Calu3 (cell line): ENCODE data around the gene CLDN16. TPM values are rescaled to one million over a fixed set of nuclear protein-coding genes. Genes with fewer than 3 reads are reported as not detected.
A peak's percentile ranks its signal among the peaks of the same experiment; 100 is the strongest.

Experiments used
- Bru-seq: library from RNA; stranded (reverse); fragments of 400-500 nt; gene quantifications from one replicate; lab custom pipeline; 2021; lab: Mats Ljungman, UMichigan
- BruChase-seq, 2 experiments: library from RNA; stranded (reverse); fragments of 400-500 nt; gene quantifications; one replicate each; lab custom pipeline; 2021; lab: Mats Ljungman, UMichigan
- BruUV-seq: library from RNA; stranded (reverse); fragments of 400-500 nt; replicated peaks from 2 replicates; lab custom pipeline; 2021; lab: Mats Ljungman, UMichigan
- CTCF ChIA-PET: fragments of 300-600 bp; sonication (Branson Sonifier 250); formaldehyde crosslinking; loops from one replicate; lab custom pipeline; 2022; ENCODE audit warnings: antibody characterized with exemption; lab: Charles Lee
- DNase-seq: peaks from one replicate; pipeline ENCODE4 v3.0.0; 2022
- H3K27ac Mint-ChIP-seq: one replicate; pipeline ENCODE4 v1.8.0; 2022; ENCODE audit warnings: mixed read lengths; ENCODE audit not compliant: unreplicated experiment
- H3K27me3 Mint-ChIP-seq: one replicate; pipeline ENCODE4 v1.8.0; 2022; ENCODE audit warnings: mixed read lengths; ENCODE audit not compliant: unreplicated experiment
- H3K36me3 Mint-ChIP-seq: one replicate; pipeline ENCODE4 v1.8.0; 2022; ENCODE audit warnings: mild to moderate bottlenecking, moderate library complexity, mixed read lengths; ENCODE audit not compliant: insufficient read depth, unreplicated experiment
- H3K4me1 Mint-ChIP-seq: one replicate; pipeline ENCODE4 v1.8.0; 2022; ENCODE audit warnings: mild to moderate bottlenecking, low read depth, mixed read lengths; ENCODE audit not compliant: unreplicated experiment
- H3K4me3 Mint-ChIP-seq: one replicate; pipeline ENCODE4 v1.8.0; 2022; ENCODE audit warnings: mild to moderate bottlenecking, low read depth, moderate library complexity, mixed read lengths; ENCODE audit not compliant: unreplicated experiment
- H3K9me3 Mint-ChIP-seq: one replicate; pipeline ENCODE4 v1.8.0; 2022; ENCODE audit warnings: low read depth, mixed read lengths; ENCODE audit not compliant: unreplicated experiment
- CTCF ChIP-seq: fragments of 200-600 bp; IDR thresholded peaks from one replicate; pipeline ENCODE4 v1.8.0; 2022; ENCODE audit warnings: antibody characterized with exemption; ENCODE audit not compliant: unreplicated experiment
- intact Hi-C: fragments of 100-400 bp; cut with micrococcal nuclease; formaldehyde crosslinking; loops from one replicate; pipeline ENCODE4 v1.10.0; 2022; ENCODE audit not compliant: unreplicated experiment
- long read RNA-seq: library from polyadenylated mRNA; stranded (forward); transcript quantifications from one replicate; pipeline ENCODE4 v2.0.0, GENCODE V29; 2022
- total RNA-seq: library from RNA; stranded (reverse); gene quantifications from 2 replicates; pipeline ENCODE4 v1.2.3, GENCODE V29; 2022

CLDN16 gene
- 2.9 and 4.8 TPM in 2 replicates for total RNA-seq
- percentile 40 among the genes with signal in this experiment for Bru-seq, nascent RNA
- BruChase-seq, experiment 1, labeled RNA remaining after a 6-hour chase, result percentile 46 among the genes with signal in this experiment
- BruChase-seq, experiment 2, labeled RNA remaining after a 2-hour chase, result percentile 48 among the genes with signal in this experiment
- long read RNA-seq, partial matches to known transcripts, result 0 of 7 reads
- long read RNA-seq, other reads (novel, unspliced or antisense), result 7 of 7 reads

DNA sequence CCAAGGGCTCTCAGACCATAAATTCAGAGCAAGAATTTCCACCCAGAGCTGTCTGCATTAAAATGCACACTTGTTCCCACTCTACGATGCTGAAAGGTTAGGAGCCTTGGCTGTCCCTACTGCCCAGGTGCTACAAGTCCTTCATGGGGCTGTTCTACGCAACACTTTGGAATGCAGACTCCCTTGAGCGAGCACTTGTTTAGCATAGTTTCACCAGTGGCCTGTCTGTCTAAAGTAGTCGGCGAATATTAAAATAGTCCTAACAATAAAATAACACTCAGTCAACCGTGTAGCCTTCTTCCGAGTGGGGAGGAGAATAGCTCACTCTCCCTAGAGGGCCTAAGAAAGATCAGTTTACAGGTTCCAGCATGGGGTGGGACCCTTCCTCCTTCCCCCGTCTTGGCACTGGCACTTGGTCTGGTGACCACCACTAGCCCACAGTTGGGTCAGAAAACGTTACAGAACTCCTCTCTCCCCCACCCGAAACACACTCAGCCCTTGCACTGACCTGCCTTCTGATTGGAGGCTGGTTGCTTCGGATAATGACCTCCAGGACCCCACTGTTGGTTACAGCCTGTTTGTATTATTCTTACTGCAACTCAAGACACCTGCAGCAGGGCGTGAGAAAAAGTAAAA is at the start of gene CLDN16:
Gene CLDN16, plus strand, starts transcription at position 586 of the 636 bp plus-strand sequence. CDS start 167 bp downstream, outside the sequence.
- no peak for TF ChIP-seq CTCF
- CTCF ChIA-PET, result interaction anchor here (0.6 to 2.0 kb wide), 3 partner anchors 10 to 126 kb away, joined by 5 to 11 read pairs (median 5); partner anchors contain the start of gene IL1RAP
- intact Hi-C loops, result no loop called here
- H3K27me3 Mint-ChIP-seq, result no peaks in the 10 kb centered on the region
- H3K9me3 Mint-ChIP-seq, result no peaks in the 10 kb centered on the region
- H3K4me1 Mint-ChIP-seq, result peaks cover 37% of the 10 kb centered on the region
- H3K36me3 Mint-ChIP-seq, result peaks cover 13% of the 10 kb centered on the region
- DNase-seq, result no peak
- no peak within 1 kb of the TSS for H3K4me3 Mint-ChIP-seq
- H3K27ac Mint-ChIP-seq, result peak within 1 kb of the TSS; percentile 98
- no TSS peak for BruUV-seq

DNA sequence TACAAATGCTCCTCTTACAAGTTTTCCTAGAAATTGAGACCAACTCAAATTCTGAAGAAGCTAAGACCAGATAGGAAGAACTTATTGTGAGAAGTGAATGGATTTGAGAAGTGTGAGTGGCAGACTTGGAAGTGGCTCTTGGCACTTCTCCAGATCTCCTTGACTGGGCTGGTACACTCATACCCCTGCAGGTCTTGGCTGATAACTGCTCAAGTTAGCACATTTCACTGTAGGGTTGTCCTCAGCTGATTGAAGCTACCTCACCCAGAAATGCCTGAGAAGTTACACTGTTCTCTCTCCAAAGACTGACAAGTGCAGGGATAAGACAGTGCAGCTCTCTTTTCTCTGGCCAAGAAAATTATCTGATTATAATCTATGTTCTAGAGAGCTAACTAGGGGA is 49.2 kb upstream of the CLDN16 start:
- Mint-ChIP-seq H3K9me3 (peaks cover 6% of the 10 kb centered on the region), H3K27ac (peak overlapping the region; percentile 12), H3K4me1 (peaks cover 43% of the 10 kb centered on the region), H3K4me3 (no peak overlapping the region), H3K36me3 (no peaks in the 10 kb centered on the region), H3K27me3 (no peaks in the 10 kb centered on the region)
- intact Hi-C loops, result loop anchor here (1.0 kb wide), 1 partner anchor 120 kb away; no protein-coding TSS in a partner anchor
- BruUV-seq, result no TSS peak
- peak; percentile 59 for DNase-seq
- no peak for TF ChIP-seq CTCF
- CTCF ChIA-PET, result interaction anchor here (0.6 to 1.9 kb wide), 6 partner anchors 16 to 217 kb away, joined by 3 to 13 read pairs (median 4); partner anchors contain the start of gene CLDN1

DNA sequence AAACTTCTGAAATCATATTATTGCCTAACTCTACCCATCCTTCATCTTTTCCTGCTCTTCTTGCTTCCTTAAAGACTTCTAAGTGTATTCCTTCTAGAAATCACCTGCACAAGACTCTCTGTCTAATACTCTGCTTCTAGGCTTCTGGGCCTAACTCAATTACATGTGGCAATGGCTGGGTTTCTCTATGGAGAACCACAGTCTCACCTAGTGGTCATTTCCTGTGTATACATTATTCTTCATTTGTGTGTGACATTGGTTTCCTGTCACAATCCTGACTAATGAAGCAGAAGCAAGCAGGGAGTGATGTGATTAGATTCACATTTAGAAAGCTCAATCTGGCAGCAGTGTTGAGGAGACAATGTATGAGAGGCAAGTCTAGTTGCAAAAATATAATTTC is 48.8 kb upstream of the CLDN16 start:
- CTCF ChIA-PET, result interaction anchor here (1.4 to 1.9 kb wide), 4 partner anchors 16 to 45 kb away, joined by 3 to 13 read pairs (median 4); partner anchors contain the start of gene CLDN1
- Mint-ChIP-seq H3K4me1 (peaks cover 42% of the 10 kb centered on the region), H3K27me3 (no peaks in the 10 kb centered on the region), H3K4me3 (no peak overlapping the region), H3K27ac (peak overlapping the region; percentile 12), H3K36me3 (no peaks in the 10 kb centered on the region), H3K9me3 (peaks cover 6% of the 10 kb centered on the region)
- no peak for DNase-seq
- no TSS peak for BruUV-seq
- intact Hi-C loops, result loop anchor here (1.0 kb wide), 1 partner anchor 119 kb away; no protein-coding TSS in a partner anchor
- TF ChIP-seq CTCF, result peak; percentile 69

DNA sequence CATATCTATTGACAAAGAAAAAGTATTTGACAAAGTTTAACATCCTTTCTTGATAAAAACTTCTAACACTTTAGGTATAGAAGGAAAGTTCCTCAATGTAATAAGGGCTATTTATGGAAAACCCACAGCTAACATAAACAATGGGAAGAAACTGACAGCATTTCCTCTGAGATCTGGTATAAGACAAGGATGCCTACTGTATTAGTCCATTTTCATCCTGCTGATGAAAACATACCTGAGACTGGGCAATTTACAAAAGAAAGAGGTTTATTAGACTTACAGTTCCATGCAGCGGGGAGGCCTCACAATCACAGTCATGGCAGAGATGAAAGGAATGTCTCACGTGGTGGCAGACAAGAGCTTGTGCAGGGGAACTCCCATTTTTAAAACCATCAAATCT is 47.9 kb upstream of the CLDN16 start:
- no peak overlapping the region for H3K27ac Mint-ChIP-seq
- H3K9me3 Mint-ChIP-seq, result peaks cover 6% of the 10 kb centered on the region
- H3K4me1 Mint-ChIP-seq, result peaks cover 47% of the 10 kb centered on the region
- H3K36me3 Mint-ChIP-seq, result no peaks in the 10 kb centered on the region
- CTCF ChIA-PET, result interaction anchor here (1.6 kb wide), 1 partner anchor 34 kb away, joined by 3 read pairs; no protein-coding TSS in a partner anchor
- no peak overlapping the region for H3K4me3 Mint-ChIP-seq
- DNase-seq, result no peak
- intact Hi-C loops, result no loop called here
- BruUV-seq, result no TSS peak
- TF ChIP-seq CTCF, result no peak
- H3K27me3 Mint-ChIP-seq, result no peaks in the 10 kb centered on the region
